CD4-positive, alpha-beta T cell treated with Interleukin-6 for 4 hours (primary cell): Measurements from ENCODE around the gene PRCP.
"Not testable (repeated sequence)": the region's sequence is repeated elsewhere in the genome, so short reads cannot be mapped to it uniquely, and the experiment has no call there.

ENCODE experiments used
- DNase-seq: peaks from one replicate; pipeline ENCODE4 v3.0.0-alpha.2; 2020; ENCODE audit warnings: mixed read lengths

PRCP gene

DNA sequence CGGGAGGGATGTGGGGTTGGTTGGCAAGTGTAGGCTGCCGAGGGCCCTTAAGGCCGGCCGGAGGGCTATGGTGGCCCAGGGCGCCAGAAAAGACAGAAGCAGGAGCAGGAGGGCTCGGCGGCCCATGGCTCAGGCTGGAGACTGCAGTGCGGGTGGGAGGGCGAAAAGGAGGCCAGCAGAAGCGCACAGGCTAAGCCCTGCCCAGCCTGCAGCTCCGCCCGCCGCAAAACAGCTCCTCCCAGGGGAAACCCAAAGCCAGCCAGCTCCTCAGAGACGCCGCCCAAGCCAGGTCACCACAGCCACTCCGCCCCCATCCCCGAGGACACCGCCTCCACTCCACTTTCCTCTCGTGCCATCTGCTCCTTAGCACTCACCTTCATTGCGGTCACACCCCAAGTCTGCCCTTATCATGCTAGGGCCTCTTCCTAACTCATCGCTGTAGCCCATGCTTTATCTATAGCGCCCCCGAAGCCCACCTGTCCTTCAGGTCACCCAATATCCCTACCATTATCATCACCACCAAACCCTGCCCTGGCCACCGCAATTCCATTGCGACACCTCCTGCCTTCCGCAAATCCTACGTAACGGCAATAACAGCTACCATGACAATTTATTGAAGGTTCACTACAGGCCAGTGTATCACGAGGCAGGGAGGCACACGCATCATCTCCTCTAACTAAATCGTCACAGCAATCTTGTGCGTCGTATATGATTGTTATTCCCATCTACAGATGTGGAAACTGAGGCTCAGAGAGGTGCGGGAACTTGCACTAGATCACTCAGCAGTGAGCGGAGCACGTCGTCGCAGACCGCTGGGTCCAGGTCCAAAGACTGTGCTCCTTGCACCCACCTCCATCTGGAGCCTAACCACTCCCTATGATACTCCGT lies at the start of gene PRCP:
Gene PRCP, minus strand, starts transcription at position 154 of the 888 bp plus-strand sequence. Its CDS starts 28 bp downstream, at position 126.
- DNase-seq, result peak; percentile 94

DNA sequence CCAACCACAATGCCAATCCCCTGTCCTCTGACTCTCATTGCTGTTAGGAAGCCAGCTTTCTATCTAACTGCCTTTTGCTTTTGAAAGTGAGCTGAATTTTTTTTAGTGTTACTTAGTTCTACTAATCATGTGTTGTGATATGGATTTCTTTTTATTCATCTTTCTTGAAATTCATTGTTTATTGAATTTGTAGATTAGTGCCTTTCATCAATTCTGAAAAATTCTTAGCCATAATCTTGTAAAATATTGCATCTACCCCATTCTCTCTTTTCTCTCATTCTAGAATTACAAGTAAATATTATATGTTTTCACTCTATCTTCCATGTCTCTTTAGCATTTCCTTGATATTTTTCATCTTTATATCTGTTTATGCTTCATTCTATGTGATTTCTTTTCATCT lies 49.1 kb upstream of the PRCP start:
- no peak for DNase-seq

DNA sequence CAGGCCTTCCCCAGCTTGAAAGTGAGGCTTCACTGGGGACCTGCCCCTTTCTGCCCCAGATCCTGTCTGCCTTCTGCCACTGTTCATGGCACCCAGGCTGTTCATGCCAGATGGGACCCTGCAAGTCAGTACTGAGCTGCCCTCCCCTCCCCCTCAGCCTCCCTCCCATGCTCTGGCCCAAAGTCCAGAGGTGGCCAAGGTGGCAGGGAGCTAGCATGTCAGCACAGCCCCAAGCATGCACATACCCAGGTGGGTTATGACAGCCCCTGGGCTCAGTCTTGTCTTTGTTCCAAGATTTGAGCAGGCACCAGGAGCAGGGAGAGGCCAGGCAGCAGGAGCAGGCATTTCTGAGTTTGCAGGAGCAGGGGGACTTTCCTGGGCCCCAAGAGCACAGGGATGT lies 45.5 kb upstream of the PRCP start:
- no peak for DNase-seq

DNA sequence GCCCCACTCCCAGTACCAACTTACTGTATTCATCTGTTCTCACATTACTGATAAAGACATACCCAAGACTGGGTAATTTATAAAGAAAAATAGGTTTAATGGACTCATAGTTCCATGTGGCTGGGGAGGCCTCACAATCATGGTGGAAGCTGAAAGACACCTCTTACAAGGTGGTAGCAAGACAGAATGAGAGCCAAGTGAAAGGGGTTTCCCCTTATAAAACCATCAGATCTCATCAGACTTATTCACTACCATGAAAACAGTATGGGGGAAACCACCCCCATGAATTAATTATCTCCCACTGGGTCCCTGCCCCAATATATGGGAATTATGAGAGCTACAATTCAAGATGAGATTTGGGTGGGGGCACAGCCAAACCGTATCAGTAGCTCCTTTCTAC lies 44.8 kb upstream of the PRCP start:
- DNase-seq, result not testable (repeated sequence)

DNA sequence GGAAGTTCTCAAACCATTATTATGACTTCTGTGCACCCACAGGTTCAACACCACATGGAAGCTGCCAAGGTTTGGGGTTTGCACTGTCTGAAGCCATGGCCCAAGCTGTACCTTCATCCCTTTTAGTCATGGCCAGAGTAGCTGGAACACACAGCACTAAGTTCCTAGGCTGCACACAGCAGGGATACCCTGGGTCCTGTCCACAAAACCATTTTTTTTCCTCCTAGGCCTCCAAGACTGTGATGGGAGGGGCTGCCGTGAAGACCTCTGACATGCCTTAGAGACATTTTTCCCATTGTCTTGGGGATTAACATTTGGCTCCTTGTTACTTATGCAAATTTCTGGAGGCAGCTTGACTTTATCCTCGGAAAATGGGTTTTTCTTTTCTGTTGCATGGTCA lies 44.0 kb upstream of the PRCP start:
- DNase-seq, result no peak

DNA sequence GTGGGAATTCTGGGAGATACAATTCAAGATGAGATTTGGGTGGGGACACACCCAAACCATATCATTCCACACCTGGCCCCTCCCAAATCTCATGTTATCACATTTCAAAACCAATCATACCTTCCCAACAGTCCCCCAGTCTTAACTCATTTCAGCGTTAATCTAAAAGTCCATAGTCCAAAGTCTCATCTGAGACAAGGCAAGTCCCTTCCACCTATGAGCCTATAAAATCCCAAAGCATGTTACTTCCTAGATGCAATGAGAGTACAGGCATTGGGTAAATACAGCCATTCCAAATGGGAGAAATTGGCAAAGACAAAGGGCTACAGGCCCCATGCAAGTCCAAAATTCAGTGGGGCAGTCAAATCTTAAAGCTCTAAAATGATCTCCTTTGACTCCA lies 43.2 kb upstream of the PRCP start:
- not testable (repeated sequence) for DNase-seq

DNA sequence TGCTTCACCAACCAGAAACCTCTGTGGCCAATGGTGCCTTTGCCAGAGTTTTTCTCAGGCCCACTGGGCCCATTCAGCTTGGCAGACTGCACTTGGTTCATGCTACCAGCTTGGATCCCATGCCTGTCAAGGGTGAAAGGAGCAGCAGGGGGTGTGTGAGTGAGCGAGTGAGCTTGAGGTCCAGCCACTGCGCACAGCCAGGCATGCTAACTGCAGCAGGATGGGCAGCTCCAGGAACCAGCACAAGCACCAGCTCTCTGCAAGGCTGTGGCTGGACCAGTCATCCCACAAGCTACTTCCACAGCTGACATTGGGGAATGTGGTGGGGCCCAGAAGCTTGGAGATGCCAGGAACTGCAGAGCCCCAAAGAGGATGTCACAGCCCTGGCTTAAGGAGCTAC lies 42.1 kb upstream of the PRCP start:
- DNase-seq, result no peak

DNA sequence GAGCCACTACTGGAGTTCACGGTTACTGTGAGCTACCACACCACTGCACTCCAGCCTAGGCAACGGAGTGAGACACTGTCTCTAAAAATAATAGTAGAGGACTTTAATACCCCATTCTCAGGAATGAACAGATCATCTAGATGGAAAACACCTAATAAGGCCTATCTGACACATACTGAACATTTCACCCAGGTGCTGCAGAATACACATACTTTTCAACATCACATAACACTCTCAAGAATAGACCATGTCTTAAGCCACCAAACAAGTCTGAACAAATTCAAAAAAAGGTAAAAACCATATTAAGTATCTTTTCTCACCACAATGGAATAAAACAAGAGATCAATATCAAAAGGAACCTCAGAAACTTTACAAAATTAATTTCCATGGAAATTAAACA lies 39.2 kb upstream of the PRCP start:
- DNase-seq, result no peak

DNA sequence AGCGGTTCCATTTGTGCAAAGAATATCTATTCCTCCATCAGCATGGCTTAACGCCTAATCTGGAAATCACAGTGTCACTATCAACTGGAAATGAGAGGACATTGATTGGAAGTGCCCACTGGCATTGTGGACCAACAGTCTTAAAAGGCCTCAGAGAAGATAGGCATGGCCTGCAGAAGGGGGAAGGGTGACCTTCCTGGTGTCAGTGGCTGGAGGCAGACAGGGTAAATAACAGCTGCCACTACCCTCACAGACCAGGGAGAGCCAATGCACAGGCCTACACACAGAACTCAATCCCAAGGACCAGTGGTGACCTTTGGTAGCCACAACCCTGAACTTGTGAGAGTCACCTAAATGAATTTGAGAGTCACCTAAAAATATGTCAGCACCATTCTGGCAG lies 37.3 kb upstream of the PRCP start:
- DNase-seq, result no peak

DNA sequence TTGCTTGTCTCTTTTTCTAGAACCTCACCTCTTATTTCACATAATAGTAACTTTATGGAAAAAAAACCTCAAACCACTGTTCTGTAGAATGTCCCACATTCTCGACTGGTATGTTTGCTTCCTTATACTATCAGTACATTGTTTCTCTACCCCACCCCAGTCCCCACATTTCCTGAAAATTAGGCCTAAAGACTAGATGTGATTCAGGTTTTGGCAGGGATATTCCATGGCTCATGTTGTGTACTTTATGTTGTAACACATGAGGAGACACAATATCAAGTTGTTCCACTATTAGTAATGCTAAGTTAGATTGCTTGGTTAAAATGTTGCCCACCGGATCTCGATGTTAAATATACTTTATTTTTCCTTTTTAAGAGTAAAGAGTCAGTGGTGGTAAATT lies 36.0 kb upstream of the PRCP start:
- DNase-seq, result no peak

DNA sequence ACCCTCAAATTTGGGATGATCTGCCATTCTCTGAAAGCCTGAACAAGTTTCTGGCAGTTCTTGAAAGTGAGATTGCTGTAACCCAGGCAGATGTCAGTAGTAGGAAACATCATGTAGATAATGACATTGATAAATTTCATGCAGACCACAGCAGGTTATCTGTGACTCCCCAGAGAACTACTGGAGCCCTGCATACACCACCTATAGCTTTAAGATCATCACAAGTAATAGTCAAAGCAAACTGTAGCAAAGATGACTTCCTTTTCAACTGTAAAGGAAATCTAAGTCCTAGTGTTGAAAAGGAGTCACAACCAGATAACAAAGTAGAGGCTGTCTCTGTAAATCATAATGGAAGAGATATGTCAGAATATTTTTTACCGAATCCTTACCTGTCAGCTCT lies 32.3 kb upstream of the PRCP start:
- no peak for DNase-seq

DNA sequence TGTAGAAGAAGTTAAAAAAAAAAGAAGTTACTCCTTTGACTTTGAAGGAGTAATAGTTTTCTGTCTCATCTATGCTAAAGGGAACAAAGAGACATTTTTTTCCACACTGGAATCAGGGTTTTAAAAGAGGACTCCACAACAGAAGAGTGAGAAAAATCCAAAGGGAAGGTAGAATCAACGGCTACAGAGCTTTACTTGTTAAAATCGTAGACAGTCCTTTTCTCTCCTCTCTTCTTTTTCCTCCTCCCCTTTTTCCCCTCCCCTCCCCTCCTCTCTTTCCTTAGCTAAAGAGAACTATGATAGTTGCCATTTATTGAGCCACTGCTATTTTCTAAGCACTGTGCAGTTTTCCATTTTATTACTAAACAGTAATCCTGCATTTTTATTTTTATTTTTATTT lies 30.5 kb upstream of the PRCP start:
- DNase-seq, result no peak

DNA sequence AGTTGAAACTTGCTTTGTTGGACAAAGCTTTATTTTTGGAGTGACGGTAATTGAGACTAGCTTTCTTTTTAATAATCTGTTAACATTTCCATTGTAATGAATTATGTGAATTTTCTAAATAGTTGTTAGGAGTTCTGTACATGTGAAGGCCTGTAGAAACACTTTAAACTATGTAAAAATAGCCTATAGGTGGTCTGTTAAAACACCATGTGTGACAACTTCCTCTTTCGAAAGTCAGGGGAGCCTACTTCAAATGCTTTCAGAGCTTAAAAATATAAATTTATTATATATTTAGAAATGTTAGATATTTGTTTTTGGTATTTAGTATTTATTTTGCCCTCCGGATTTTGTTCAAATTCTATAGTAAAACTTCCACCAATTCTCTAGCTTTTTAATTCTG lies 30.0 kb upstream of the PRCP start:
- DNase-seq, result no peak

DNA sequence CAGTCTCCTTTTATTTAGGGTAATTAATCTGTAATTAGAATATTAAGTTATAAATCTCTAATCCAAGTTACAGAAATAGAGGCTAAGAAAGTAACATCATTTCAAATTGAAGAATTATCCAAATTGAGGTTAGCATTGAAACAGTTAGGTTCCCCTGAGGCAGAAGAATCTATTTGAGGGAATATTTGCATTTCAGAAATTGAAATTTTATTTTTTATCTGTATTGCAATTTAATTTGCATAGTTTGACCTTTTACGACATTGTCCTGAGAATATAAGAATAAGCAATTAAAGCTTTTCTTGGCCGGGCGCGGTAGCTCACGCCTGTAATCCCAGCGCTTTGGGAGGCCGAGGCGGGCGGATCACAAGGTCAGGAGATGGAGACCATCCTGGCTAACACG lies 28.9 kb upstream of the PRCP start:
- DNase-seq, result no peak

DNA sequence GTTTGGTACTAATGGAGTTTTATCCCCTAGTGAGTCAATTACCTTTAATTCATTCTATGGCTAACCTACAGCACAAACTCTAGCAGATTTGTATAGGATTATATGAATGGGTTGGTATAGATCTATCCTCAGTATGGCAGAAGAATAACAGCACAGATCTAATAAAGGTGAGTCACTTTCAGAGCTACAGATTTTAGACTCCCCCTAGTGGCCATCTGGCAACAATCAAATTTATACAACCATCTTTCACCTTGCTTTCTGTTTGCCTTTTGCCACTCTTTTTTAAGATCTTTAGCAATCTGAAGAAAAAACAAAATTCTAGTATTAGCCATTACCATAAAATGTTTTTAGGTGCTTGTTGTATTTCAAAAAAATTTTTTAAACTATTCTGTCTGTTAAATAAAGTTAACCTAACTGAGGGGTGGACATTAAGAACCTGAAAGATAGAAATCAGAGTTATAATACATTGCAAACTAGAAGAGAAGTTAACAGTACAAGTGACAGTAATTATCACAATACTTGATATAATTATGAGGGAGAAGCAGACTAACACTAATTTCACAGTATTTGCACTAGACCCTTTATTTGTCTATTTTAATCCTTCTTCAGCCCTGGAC lies 27.1 kb upstream of the PRCP start:
- DNase-seq, result peak; percentile 55

DNA sequence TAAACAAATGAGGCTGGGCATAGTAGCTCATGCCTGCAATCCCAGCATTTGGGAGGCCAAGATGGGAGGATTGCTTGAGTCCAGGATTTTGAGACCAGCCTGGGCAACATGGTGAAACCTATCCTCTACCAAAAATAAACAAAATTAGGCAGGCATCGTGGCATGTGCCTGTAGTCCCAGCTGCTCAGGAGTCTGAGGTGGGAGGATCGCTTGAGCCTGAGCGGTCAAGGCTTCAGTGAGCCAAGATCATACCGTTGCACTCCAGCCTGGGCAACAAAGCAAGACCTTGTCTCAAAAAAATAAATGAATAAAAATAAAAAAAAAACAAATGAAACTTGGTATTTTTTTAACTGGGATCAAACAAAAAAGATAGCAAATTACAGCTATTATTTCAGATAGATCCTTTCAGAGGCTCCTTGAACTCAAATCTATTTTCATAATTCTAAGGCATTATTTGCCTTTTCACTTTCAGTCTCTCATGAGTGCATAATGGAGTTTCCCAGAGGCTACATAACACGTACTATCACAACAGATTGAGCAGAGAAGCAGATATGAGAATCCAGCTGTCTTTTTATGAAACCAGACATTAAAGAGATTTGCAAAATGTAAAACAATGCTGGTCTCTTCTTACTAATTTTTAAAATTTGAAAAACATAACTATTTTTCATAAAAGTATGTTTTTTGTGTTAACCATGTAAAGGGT lies 24.4 kb upstream of the PRCP start:
- DNase-seq, result no peak

DNA sequence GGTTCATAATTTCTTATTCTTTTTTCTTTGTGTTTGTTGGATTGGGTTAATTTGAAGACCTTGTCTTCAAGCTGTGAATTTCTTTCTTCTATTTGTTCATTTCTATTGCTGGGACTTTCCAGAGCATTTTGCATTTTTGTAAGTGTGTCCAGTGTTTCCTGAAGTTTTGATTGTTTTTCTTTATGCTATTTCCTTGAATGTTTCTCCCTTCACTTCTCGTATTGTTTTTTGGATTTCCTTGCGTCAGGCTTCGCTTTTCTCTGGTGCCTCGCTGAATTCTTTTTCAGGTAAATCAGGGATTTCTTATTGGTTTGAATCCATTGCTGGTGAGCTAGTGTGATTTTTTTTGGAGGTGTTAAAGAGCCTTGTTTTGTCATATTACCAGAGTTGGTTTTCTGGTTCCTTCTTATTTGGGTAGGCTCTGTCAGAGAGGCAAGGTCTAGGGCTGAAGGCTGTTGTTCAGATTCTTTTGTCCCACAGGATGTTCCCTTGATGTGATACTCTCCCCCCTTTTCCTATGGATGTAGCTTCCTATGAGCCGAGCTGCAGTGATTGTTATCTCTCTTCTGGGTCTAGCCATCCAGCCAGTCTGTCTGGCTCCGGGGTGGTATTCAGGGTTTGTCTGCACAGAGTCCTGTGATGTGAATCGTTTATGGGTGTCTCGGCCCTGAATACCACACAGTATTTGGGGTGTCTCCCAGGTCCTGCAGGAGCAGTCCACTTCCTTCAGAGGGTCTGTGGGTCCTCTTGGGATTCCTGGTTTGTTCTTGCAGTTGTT lies 22.4 kb upstream of the PRCP start:
- not testable (repeated sequence) for DNase-seq

DNA sequence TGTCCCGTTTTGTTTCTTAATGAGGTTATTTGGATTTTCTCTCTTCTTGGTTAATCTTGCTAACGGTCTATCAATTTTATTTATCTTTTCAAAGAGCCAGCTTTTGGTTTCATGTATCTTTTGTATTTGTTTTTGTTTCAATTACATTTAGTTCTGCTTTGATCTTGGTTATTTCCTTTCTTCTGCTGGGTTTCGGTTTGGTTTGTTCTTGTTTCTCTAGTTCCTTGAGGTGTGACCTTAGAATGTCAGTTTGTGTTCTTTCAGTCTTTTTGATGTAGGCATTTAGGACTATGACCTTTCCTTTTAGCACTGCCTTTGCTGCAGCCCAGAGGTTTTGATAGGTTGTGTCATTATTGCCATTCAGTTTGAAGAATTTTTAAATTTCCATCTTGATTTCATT lies 20.0 kb upstream of the PRCP start:
- not testable (repeated sequence) for DNase-seq

DNA sequence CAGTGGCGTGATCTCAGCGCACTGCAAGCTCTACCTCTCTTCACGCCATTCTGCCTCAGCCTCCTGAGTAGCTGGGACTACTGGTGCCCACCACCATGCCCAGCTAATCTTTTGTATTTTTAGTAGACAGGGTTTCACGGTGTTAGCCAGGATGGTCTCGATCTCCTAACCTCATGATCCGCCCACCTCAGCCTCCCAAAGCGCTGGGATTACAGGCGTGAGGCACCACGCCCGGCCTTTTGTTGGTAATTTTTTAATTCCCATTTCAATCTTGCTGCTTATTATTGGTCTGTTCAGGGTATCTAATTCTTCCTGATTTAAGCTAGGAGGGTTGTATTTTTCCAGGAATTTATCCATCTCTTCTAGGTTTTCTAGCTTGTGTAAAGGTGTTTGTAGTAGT lies 19.6 kb upstream of the PRCP start:
- not testable (repeated sequence) for DNase-seq

DNA sequence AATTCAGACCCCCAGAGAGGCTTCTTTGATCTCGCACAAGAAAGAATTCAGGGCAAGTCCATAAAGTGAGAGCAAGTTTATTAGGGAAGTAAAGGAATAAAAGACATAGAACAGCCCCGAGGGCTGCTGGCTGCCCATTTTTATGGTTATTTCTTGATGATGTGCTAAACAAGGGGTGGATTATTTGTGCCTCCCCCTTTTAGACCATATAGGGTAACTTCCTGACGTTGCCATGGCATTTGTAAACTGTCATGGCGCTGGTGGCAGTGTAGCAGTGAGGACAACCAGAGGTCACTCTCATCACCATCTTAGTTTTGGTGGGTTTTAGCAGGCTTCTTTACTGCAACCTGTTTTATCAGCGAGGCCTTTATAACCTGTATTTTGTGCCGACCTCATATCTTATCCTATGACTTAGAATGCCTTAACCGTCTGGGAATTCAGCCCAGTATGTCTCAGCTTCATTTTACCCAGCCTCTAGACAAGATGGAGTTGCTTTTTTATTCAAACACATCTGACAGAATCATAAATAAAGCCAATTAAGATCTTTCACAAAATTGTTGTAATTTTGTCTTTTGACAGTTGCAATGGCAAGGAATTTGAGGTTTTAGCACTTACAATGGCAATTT lies 8.9 kb upstream of the PRCP start:
- no peak for DNase-seq

DNA sequence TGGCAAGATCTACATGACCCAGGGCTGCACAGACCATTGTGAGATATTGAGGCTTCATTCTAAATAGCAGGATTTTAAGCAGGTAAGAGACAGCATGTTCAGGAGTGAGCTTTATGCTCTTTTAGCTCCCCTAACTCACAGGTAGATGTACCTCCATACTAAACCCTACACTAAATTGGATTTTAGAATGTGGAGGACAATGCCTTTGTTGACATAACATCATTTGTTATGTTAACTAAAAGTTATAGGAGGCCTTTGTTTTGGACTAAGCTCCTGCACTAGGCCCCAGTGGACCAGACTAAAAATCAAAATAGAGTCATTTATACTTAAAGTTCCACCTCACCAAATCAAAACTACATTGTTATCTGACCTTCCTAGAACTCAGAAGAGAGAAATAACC lies 8.1 kb upstream of the PRCP start:
- no peak for DNase-seq

DNA sequence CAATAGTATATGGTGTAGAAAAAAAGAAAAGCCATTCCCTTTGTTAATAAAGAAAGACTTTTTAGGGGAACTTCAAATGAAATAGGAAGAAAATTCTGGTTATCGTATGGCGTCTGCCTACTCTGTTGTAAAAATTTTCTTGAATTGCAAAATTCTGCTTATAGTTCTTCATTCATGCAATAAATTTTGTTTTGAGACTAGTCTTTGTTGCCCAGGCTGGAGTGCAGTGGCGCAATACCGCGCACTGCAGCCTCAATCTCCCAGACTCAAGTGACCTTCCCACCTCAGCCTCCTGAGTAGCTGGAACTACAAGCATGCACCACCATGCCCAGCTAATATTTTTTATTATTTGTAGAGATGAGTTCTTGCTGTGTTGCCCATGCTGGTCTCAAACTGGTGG lies 7.1 kb upstream of the PRCP start:
- DNase-seq, result no peak

DNA sequence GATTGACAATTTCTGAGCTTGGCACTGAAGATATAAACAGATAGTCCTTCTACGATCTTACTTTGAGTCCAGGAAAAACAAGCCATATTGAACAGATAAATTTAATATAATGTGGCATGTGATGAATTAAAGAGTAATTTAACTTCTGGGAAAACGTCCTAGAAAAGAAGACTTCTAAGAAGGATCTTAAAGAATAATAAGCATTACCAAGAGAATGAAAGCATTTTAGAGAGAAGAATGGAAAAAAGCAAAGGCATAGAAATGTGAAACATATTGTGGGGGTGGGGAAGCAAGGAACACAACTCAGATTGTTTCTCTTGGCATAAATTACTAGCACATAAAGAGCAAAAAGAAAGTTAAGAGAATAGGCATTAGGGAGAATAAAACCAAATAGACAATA lies 6.7 kb upstream of the PRCP start:
- DNase-seq, result no peak
